Pancreas (tissue), 10 donors: ENCODE measurements around the gene OR2F2. TPM values are rescaled to one million over a fixed set of nuclear protein-coding genes. Genes with fewer than 3 reads are reported as not detected.

Experiments
- ATAC-seq, 4 donors: fragments of 200-7000 bp; cut with Tn5 transposase; one replicate each; pipeline versions ENCODE4 v1.8.0 to v1.9.1; 2020; ENCODE audit warnings: mild to moderate bottlenecking in 4 of 4, moderate library complexity in 4 of 4
- DNase-seq, 6 donors: peaks; one replicate each; pipeline ENCODE4 v3.0.0-alpha.2; 2020
- FAIRE-seq: peaks from 2 replicates; lab custom pipeline; 2012; peaks lifted over from hg19 to GRCh38; lab: Jason Lieb, UNC
- H3K27ac ChIP-seq, 4 donors: fragments of 200-600 bp; sonication (generic); 1 replicate in 3 of 4; 2 replicates in 1 of 4; pipeline versions ENCODE4 v1.5.0 to v1.8.0; 2020
- H3K27me3 ChIP-seq, 4 donors: fragments of 200-600 bp; one replicate each; pipeline ENCODE4 v1.8.0; 2021
- H3K36me3 ChIP-seq, 3 donors: fragments of 200-600 bp; sonication (generic) in 1 of 3; one replicate each; pipeline versions ENCODE4 v1.5.0 to v1.8.0; 2020 to 2021
- H3K4me1 ChIP-seq, 3 donors: fragments of 200-600 bp; one replicate each; pipeline ENCODE4 v1.8.0; 2021
- H3K4me3 ChIP-seq, 4 donors: fragments of 200-600 bp; sonication (generic) in 2 of 4; one replicate each; pipeline versions ENCODE4 v1.5.0 to v1.8.0; 2020 to 2021
- H3K9me3 ChIP-seq, 4 donors: fragments of 200-600 bp; one replicate each; pipeline ENCODE4 v1.8.0; 2021
- CTCF ChIP-seq, 4 donors: fragments of 200-600 bp; sonication (generic) in 3 of 4; IDR thresholded peaks; one replicate each; pipeline versions ENCODE4 v1.5.0 to v1.8.0; 2021; ENCODE audit warnings: antibody characterized with exemption in 4 of 4
- WGBS, 2 donors: extraction: QIAGEN DNeasy Blood & Tissue Kit; methylation state at CpG; one replicate each; pipeline ENCODE4 v1.1.7; 2013; 5-methylcytosine and 5-hydroxymethylcytosine counted together
- intact Hi-C, 3 donors: fragments of 100-400 bp; cut with DNase I; formaldehyde crosslinking; loops; one replicate each; pipeline versions ENCODE4 v1.11.1 to v1.14.2; 2022
- polyA plus RNA-seq, 2 donors: library from polyadenylated mRNA; stranded (reverse); fragments of 200-250 nt; gene quantifications; one replicate each; pipeline ENCODE4 v1.2.3, GENCODE V29; 2013
- total RNA-seq, 6 donors: library from RNA; stranded (reverse); fragmentation: NEBNext Ultra II Directional in 4 of 6; extraction: Animal tissue kit (Norgen Biotek cat#: 25700) in 4 of 6; gene quantifications; one replicate each; pipeline versions ENCODE4 v1.2.1 to v1.2.4, GENCODE V29; 2021 to 2023
- donor health status: healthy with polysubstance abuse.
- donor health status: DM: no; HTN: no; CAD: no; lungs with moderate emphysema.
- donor health status: DM: no; HTN: no; CAD: no.
- donor health status: control.
- donor health status: control.
- donor health status: Bipolar disorder and iron deficiency.
- donor health status: DM: yes; HTN: yes; CAD: no.
- donor health status: DM: no; HTN: no; CAD: no.
- donor health status: DM: no; HTN: no; CAD: no.
- donor health status: DM: yes; HTN: yes; CAD: no.

OR2F2 gene
- total and polyA plus RNA-seq, 8 donors, result not detected

GRCh38 chr7:143901332-143901667 lies 33.7 kb upstream of the OR2F2 start:
- intact Hi-C loops, result no loop called here
- Histone ChIP-seq H3K4me3 (peak overlapping the region; percentile 34 to 76 (median 52)), H3K9me3 (no peaks in the 10 kb centered on the region), H3K27me3 (no peaks in the 10 kb centered on the region), H3K27ac (peak overlapping the region; percentile 77 to 97 (median 87)), H3K4me1 (peaks cover 8 to 20% (median 18%) of the 10 kb centered on the region in 3 donors), H3K36me3 (no peaks in the 10 kb centered on the region)
- no peak for TF ChIP-seq CTCF (IDR thresholded peaks at IDR 0.05)
- DNase-seq (peak in 5 of 6 donors; percentile 30 to 77 (median 44)), ATAC-seq (peak; percentile 44 to 68 (median 54)), FAIRE-seq (no peak)
- 0 to 1% methylated on average over 14 of the region's 14 CpGs for WGBS, 2 donors

- Histone ChIP-seq H3K4me1 (peaks cover 8 to 20% (median 18%) of the 10 kb centered on the region in 3 donors), H3K27me3 (no peaks in the 10 kb centered on the region), H3K36me3 (no peaks in the 10 kb centered on the region), H3K27ac (peak within 1 kb of the TSS; percentile 77 to 97 (median 87)), H3K9me3 (no peaks in the 10 kb centered on the region), H3K4me3 (peak within 1 kb of the TSS; percentile 34 to 76 (median 52))
- intact Hi-C loops, result no loop called here
- 0% methylated on average over 50 of the region's 50 CpGs for WGBS, 2 donors
- ATAC-seq (peak; percentile 93 to 99 (median 98)), FAIRE-seq (peak; percentile 54), DNase-seq (peak; percentile 93 to 98 (median 97))
- no peak for TF ChIP-seq CTCF (IDR thresholded peaks at IDR 0.05)
Measured at GRCh38 chr7:143901668-143902331, 33.2 kb upstream of the OR2F2 start, which contains the start of gene TCAF1. Gene TCAF1, minus strand, starts transcription at chr7:143902176. Its CDS starts 25,568 bp downstream, at chr7:143876608.

- intact Hi-C loops, result no loop called here
- Histone ChIP-seq H3K27ac (peak overlapping the region; percentile 77 to 97 (median 87)), H3K36me3 (no peaks in the 10 kb centered on the region), H3K9me3 (no peaks in the 10 kb centered on the region), H3K27me3 (no peaks in the 10 kb centered on the region), H3K4me3 (peak overlapping the region in 2 of 4 donors; percentile 60 to 76), H3K4me1 (peaks cover 8 to 20% (median 18%) of the 10 kb centered on the region in 3 donors)
- ATAC-seq (no peak), FAIRE-seq (no peak), DNase-seq (peak in 3 of 6 donors; percentile 14 to 30 (median 21))
- no peak for TF ChIP-seq CTCF (IDR thresholded peaks at IDR 0.05)
- WGBS, 2 donors, result 66% methylated on average over 14 of the region's 14 CpGs
Measured at GRCh38 chr7:143902332-143902899, 32.6 kb upstream of the OR2F2 start.

- Histone ChIP-seq H3K4me3 (no peak overlapping the region), H3K27ac (peak overlapping the region in 2 of 4 donors; percentile 9 to 39), H3K36me3 (no peaks in the 10 kb centered on the region), H3K27me3 (no peaks in the 10 kb centered on the region), H3K4me1 (peaks cover 3 to 4% (median 4%) of the 10 kb centered on the region in 3 donors), H3K9me3 (no peaks in the 10 kb centered on the region)
- FAIRE-seq (no peak), DNase-seq (no peak), ATAC-seq (no peak)
- intact Hi-C loops, result no loop called here
- no peak for TF ChIP-seq CTCF (IDR thresholded peaks at IDR 0.05)
- 91 to 94% methylated on average over 1 of the region's 1 CpG for WGBS, 2 donors
Measured at GRCh38 chr7:143905509-143905908, 29.5 kb upstream of the OR2F2 start.

DNA sequence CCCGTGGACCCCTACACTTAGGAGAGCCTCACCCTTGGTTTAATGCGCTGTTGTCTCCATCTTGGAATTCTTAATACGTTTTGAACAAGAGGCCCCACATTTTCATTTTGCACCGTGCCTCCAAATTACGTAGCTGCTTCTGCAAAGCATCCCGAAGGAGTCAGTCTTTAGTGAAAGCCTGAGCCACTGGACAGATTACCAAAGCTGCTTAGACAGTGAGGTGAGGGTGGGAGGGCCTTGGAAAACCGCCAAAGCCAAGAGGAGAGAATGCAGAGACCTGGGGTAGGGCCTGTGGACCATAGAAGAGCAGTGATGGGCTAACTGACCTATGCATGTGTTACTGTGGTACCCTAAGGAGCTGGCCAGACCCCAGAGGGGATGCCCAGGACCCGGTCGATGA lies 28.9 kb upstream of the OR2F2 start:
- Histone ChIP-seq H3K27me3 (no peaks in the 10 kb centered on the region), H3K27ac (no peak overlapping the region), H3K36me3 (no peaks in the 10 kb centered on the region), H3K4me3 (no peak overlapping the region), H3K9me3 (no peaks in the 10 kb centered on the region), H3K4me1 (no peaks in the 10 kb centered on the region)
- FAIRE-seq (no peak), ATAC-seq (no peak), DNase-seq (peak in 1 of 6 donors; percentile 16)
- 88 to 95% methylated on average over 9 of the region's 9 CpGs for WGBS, 2 donors
- TF ChIP-seq CTCF (IDR thresholded peaks at IDR 0.05), result no peak
- intact Hi-C loops, result no loop called here
